Loucy (cell line): ENCODE data around the gene SLC22A3.

ENCODE experiments used
- H2AFZ ChIP-seq: fragments of 200-600 bp; sonication (generic); 2 replicates; pipeline ENCODE4 v1.6.0; 2016; ENCODE audit warnings: antibody characterized with exemption, mild to moderate bottlenecking, low read length, moderate library complexity
- H3F3A ChIP-seq: fragments of 200-600 bp; 2 replicates; pipeline ENCODE4 v1.6.0; 2016; ENCODE audit warnings: antibody characterized with exemption, low read depth, mild to moderate bottlenecking
- H3K27me3 ChIP-seq: fragments of 200-600 bp; sonication (generic); 2 replicates; pipeline ENCODE4 v1.6.1; 2014; ENCODE audit warnings: low read length, mild to moderate bottlenecking; ENCODE audit not compliant: insufficient read depth, poor library complexity, severe bottlenecking
- H3K36me3 ChIP-seq: fragments of 200-600 bp; sonication (generic); 2 replicates; pipeline ENCODE4 v1.6.1; 2016; ENCODE audit warnings: low read length; ENCODE audit not compliant: insufficient read depth
- H3K4me1 ChIP-seq: fragments of 200-600 bp; sonication (generic); 2 replicates; pipeline ENCODE4 v1.5.1; 2014; ENCODE audit warnings: low read length, mild to moderate bottlenecking; ENCODE audit not compliant: insufficient read depth, poor library complexity, severe bottlenecking
- H3K4me2 ChIP-seq: fragments of 200-600 bp; sonication (generic); 2 replicates; pipeline ENCODE4 v1.6.0; 2014; ENCODE audit warnings: antibody characterized with exemption, low read length, low read depth, mild to moderate bottlenecking; ENCODE audit not compliant: poor library complexity, severe bottlenecking
- H3K4me3 ChIP-seq: fragments of 200-600 bp; sonication (generic); 2 replicates; pipeline ENCODE4 v1.5.1; 2014; ENCODE audit warnings: low read length, mild to moderate bottlenecking, mixed read lengths; ENCODE audit not compliant: poor library complexity, severe bottlenecking
- H3K79me2 ChIP-seq: fragments of 200-600 bp; sonication (generic); 2 replicates; pipeline ENCODE4 v1.6.1; 2014; ENCODE audit warnings: low read length; ENCODE audit not compliant: insufficient read depth
- H3K9ac ChIP-seq: fragments of 200-600 bp; sonication (generic); 2 replicates; pipeline ENCODE4 v1.6.0; 2014; ENCODE audit warnings: mild to moderate bottlenecking, low read depth, low read length, moderate library complexity; ENCODE audit not compliant: poor library complexity, severe bottlenecking
- H3K9me2 ChIP-seq: fragments of 200-600 bp; sonication (generic); replicated peaks from 2 replicates; pipeline ENCODE4 v1.6.1; 2016; ENCODE audit warnings: low read depth, low read length, mixed read lengths
- H3K9me3 ChIP-seq: fragments of 200-600 bp; sonication (generic); 2 replicates; pipeline ENCODE4 v1.6.1; 2014; ENCODE audit warnings: mild to moderate bottlenecking, antibody characterized with exemption, low read length, low read depth; ENCODE audit not compliant: insufficient read depth
- H4K20me1 ChIP-seq: fragments of 200-600 bp; sonication (generic); 2 replicates; pipeline ENCODE4 v1.6.0; 2014; ENCODE audit warnings: antibody characterized with exemption, low read length, mild to moderate bottlenecking; ENCODE audit not compliant: insufficient read depth, poor library complexity, severe bottlenecking
- EZH2phosphoT487 ChIP-seq: fragments of 200-600 bp; IDR thresholded peaks from 2 replicates; pipeline ENCODE4 v1.6.1; 2018; ENCODE audit warnings: antibody characterized with exemption, mild to moderate bottlenecking, moderate library complexity, borderline replicate concordance
- TF ChIP-seq, protein P1 (sequence below): fragments of 200-600 bp; sonication (generic); conservative IDR thresholded peaks from 2 replicates; pipeline ENCODE4 v1.5.1; 2014; ENCODE audit warnings: mild to moderate bottlenecking, antibody characterized with exemption, low read length

SLC22A3 gene

DNA sequence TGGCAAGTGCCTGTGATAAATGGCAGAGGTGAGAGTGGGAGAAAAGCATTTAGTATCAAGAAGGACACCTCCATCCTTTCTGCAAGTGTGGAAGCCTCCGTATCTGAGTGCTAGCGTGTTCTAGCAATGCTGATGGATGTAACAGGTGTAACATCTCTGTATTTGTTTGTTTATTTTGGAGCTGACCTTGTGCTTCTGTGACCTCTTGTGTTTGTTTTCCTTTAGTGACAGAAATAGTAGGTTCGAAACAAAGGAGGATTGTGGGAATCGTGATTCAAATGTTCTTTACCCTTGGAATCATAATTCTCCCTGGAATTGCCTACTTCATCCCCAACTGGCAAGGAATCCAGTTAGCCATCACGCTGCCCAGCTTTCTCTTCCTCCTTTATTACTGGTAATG lies 60.4 kb downstream of the SLC22A3 start:
- Histone ChIP-seq H3K4me3 (no peak overlapping the region), H3K4me1 (no peaks in the 10 kb centered on the region), H3K9me3 (no peaks in the 10 kb centered on the region), H3K36me3 (no peaks in the 10 kb centered on the region), H3K4me2 (no peak overlapping the region), H2AFZ (no peak overlapping the region), H3K79me2 (no peaks in the 10 kb centered on the region), H3K27me3 (no peaks in the 10 kb centered on the region), H3K9ac (no peak overlapping the region), H4K20me1 (no peaks in the 10 kb centered on the region), H3K9me2 (no peaks in the 10 kb centered on the region), H3F3A (no peaks in the 10 kb centered on the region)
- TF ChIP-seq, protein P1, sequence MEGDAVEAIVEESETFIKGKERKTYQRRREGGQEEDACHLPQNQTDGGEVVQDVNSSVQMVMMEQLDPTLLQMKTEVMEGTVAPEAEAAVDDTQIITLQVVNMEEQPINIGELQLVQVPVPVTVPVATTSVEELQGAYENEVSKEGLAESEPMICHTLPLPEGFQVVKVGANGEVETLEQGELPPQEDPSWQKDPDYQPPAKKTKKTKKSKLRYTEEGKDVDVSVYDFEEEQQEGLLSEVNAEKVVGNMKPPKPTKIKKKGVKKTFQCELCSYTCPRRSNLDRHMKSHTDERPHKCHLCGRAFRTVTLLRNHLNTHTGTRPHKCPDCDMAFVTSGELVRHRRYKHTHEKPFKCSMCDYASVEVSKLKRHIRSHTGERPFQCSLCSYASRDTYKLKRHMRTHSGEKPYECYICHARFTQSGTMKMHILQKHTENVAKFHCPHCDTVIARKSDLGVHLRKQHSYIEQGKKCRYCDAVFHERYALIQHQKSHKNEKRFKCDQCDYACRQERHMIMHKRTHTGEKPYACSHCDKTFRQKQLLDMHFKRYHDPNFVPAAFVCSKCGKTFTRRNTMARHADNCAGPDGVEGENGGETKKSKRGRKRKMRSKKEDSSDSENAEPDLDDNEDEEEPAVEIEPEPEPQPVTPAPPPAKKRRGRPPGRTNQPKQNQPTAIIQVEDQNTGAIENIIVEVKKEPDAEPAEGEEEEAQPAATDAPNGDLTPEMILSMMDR, result no peak
- TF ChIP-seq EZH2phosphoT487, result no peak

DNA sequence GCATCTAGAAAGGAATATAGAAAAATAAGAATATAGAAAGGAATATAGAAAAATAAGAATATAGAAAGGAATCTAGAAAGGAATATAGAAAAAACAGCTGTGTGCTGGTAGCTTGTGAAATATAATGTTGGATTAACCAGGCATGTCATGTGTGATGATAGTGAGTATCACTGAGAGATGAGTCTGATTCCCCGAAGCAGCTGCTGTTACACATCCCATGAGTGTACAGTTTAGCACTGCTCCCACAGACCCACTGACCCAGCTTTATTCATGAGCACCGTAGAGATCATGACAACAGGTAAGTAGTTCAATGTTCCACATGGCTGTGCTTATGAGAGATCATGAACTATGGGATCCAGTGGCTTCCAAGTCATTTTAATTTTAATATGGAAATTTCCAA lies 64.8 kb downstream of the SLC22A3 start:
- Histone ChIP-seq H3K4me3 (no peak overlapping the region), H3K4me2 (no peak overlapping the region), H4K20me1 (no peaks in the 10 kb centered on the region), H3K9me2 (no peaks in the 10 kb centered on the region), H3K9ac (no peak overlapping the region), H3K79me2 (no peaks in the 10 kb centered on the region), H3K4me1 (no peaks in the 10 kb centered on the region), H2AFZ (no peak overlapping the region), H3K9me3 (no peaks in the 10 kb centered on the region), H3K27me3 (no peaks in the 10 kb centered on the region), H3F3A (no peaks in the 10 kb centered on the region), H3K36me3 (no peaks in the 10 kb centered on the region)
- TF ChIP-seq, protein P1, result no peak
- TF ChIP-seq EZH2phosphoT487, result no peak

DNA sequence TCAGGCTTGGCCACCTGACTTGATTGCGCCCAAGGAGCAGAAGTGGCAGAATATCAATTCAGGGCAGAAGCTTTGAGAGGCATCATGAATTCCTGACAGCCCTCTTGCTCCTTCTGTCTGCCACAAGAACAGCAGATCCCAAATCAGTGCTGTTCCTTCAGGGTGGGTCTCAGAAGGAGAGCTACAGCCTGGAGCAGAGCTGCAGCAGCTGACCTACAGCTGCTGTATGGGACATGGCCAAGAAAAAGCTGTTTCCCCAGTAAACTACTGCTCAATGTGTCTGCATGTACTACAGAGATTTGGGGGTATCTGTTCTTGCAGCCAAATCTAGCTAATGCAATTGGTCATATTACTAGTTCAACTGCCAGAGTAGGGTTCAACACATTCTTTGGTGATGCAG lies 69.0 kb downstream of the SLC22A3 start:
- Histone ChIP-seq H3K79me2 (no peaks in the 10 kb centered on the region), H2AFZ (no peak overlapping the region), H3K4me3 (no peak overlapping the region), H3K9me2 (no peaks in the 10 kb centered on the region), H3K27me3 (no peaks in the 10 kb centered on the region), H3K9ac (no peak overlapping the region), H3F3A (no peaks in the 10 kb centered on the region), H4K20me1 (no peaks in the 10 kb centered on the region), H3K9me3 (0 out of 2 replicates have a peak, but pooled peaks cover 2% of the 10 kb centered on the region), H3K36me3 (no peaks in the 10 kb centered on the region), H3K4me2 (no peak overlapping the region), H3K4me1 (no peaks in the 10 kb centered on the region)
- TF ChIP-seq, protein P1, result no peak
- TF ChIP-seq EZH2phosphoT487, result no peak
